Measurements from ENCODE around the gene SREK1IP1.

Gene SREK1IP1

DNA sequence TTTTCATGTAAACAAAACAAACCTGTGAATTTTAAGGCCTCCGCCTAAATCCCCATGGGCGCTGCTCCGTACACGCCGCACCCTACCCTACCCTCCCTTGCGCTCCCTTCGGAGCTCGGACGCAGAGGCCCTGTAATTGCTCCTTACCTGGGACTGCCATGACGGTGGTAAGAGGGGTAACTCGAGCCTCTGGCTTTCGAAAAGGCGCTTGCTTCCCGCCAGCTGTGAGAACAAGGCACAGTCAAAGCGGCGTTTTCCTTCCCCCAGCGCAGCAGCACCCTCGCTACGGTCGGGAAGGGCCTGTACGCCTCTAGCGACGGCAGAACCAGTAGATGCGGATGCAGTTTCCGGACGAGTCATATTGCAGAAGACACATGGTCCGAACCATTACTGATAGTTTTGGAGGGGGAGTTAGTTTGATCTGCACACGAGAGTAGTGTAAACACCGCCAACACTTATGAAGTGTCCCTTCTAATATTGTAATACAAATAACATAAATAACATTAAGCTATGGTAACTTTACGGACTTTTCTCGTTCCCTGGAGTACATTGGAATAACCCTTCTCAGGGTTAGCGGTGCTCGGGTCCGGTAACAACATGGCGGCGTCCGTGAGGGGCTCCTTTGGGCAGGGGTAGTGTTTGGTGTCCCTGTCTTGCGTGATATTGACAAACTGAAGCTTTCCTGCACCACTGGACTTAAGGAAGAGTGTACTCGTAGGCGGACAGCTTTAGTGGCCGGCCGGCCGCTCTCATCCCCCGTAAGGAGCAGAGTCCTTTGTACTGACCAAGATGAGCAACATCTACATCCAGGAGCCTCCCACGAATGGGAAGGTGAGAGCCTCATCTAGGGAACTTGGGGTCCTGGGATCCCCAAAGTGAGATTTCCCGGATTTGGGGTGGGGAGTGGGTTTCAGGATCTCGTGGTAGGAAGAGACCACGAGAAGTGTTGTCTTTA, at the start of gene SREK1IP1, which contains the start of gene CWC27:
TSS of gene SREK1IP1 (minus strand) at position 334 of the 955 bp plus-strand sequence. CDS start at position 160, 174 bp downstream.
TSS of gene CWC27 (plus strand) at position 573 of the 955 bp plus-strand sequence. CDS start at position 790, 217 bp downstream.
- TF ChIP-seq, protein P1, sequence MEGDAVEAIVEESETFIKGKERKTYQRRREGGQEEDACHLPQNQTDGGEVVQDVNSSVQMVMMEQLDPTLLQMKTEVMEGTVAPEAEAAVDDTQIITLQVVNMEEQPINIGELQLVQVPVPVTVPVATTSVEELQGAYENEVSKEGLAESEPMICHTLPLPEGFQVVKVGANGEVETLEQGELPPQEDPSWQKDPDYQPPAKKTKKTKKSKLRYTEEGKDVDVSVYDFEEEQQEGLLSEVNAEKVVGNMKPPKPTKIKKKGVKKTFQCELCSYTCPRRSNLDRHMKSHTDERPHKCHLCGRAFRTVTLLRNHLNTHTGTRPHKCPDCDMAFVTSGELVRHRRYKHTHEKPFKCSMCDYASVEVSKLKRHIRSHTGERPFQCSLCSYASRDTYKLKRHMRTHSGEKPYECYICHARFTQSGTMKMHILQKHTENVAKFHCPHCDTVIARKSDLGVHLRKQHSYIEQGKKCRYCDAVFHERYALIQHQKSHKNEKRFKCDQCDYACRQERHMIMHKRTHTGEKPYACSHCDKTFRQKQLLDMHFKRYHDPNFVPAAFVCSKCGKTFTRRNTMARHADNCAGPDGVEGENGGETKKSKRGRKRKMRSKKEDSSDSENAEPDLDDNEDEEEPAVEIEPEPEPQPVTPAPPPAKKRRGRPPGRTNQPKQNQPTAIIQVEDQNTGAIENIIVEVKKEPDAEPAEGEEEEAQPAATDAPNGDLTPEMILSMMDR (IDR thresholded peaks at IDR 0.05; ENCODE audit: insufficient read depth, missing control alignments) = no peak
- FAIRE-seq (no peak), DNase-seq (ENCODE audit: insufficient read length, low spot score) (peak; percentile 24)

GRCh38 chr5:64818245-64818644, 49.8 kb upstream of the SREK1IP1 start:
- TF ChIP-seq, protein P1 (IDR thresholded peaks at IDR 0.05; ENCODE audit: insufficient read depth, missing control alignments) = no peak
- no peak for FAIRE-seq
- DNase-seq (ENCODE audit: insufficient read length, low spot score) = no peak

GRCh38 chr5:64814073-64814472, 45.6 kb upstream of the SREK1IP1 start:
- FAIRE-seq = no peak

GRCh38 chr5:64811050-64811640, 42.7 kb upstream of the SREK1IP1 start:
- DNase-seq (ENCODE audit: insufficient read length, low spot score) (peak; percentile 11), FAIRE-seq (peak; percentile 84)
- TF ChIP-seq, protein P1 (IDR thresholded peaks at IDR 0.05; ENCODE audit: insufficient read depth, missing control alignments) = peak; percentile 86

More at GRCh38 chr5:64814073-64814472, 45.6 kb upstream of the SREK1IP1 start:
- DNase-seq (ENCODE audit: insufficient read length, low spot score) = no peak
- TF ChIP-seq, protein P1 (IDR thresholded peaks at IDR 0.05; ENCODE audit: insufficient read depth, missing control alignments) = no peak

DNA sequence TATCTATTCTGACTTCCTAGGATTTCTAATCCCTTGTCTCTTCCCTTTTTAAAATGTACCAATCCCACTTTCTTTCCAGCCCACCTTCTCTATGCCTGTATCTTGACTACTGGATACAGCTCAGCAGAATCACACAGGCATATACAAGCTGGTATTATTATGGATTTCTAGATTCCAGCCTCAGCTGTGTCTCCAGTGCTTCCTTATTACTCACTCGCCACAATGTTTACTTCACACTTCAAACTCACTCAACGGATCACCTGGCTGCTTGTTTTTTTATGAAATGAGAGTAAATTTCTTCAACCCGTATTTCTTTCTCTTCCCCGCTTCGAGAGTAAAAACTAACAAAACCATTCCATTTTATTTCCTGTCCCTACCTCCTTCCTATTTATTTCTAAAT, 39.0 kb upstream of the SREK1IP1 start:
- TF ChIP-seq, protein P1 (IDR thresholded peaks at IDR 0.05; ENCODE audit: insufficient read depth, missing control alignments) = no peak
- DNase-seq (ENCODE audit: insufficient read length, low spot score) = no peak
- FAIRE-seq = no peak

DNA sequence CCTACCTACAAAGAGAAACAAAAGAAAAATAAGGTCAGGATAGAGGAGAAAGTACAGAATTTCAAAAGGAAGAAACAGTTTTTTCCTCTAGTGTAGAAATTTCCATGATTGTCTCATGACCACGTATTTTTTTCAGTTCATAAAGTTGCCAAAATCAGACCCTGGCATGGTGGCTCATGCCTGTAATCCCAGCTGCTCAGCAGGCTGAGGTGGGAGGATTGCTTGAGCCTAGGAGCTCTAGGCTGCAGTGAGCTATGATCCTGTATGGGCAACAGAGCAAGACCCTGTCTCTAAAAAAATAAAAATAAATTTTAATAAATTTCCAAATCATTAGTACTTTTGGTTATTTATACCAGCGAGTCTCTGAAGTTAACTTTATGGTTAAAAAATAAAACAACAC, 38.0 kb upstream of the SREK1IP1 start:
- TF ChIP-seq, protein P1 (IDR thresholded peaks at IDR 0.05; ENCODE audit: insufficient read depth, missing control alignments) = no peak
- DNase-seq (ENCODE audit: insufficient read length, low spot score) (no peak), FAIRE-seq (no peak)

Data from D721Med (cell line).